SK-N-SH (cell line): ENCODE measurements around the gene SENP3. TPM values are rescaled to one million over a fixed set of nuclear protein-coding genes. Genes with fewer than 3 reads are reported as not detected.
"Not testable (repeated sequence)": the region's sequence is repeated elsewhere in the genome, so short reads cannot be mapped to it uniquely, and the experiment has no call there.

Experiments used
- CTCF ChIA-PET: fragments of 300-600, 350-600 bp; formaldehyde crosslinking; extraction: SDS; loops from one replicate; lab custom pipeline; 2021; lab: Yijun Ruan, JAX
- POLR2A ChIA-PET: fragments of 350-600 bp; sonication (Branson Sonifier 250); formaldehyde crosslinking; extraction: SDS; loops from one replicate; lab custom pipeline; 2020; ENCODE audit warnings: antibody characterized with exemption, inconsistent platforms; lab: Yijun Ruan, JAX
- DNase-seq: peaks from one replicate; pipeline ENCODE4 v3.0.0; 2012
- H2AFZ ChIP-seq: fragments of 200-600 bp; sonication (generic); 2 replicates; pipeline ENCODE4 v1.8.1; 2016; ENCODE audit warnings: antibody characterized with exemption, mild to moderate bottlenecking, low read depth
- H3F3A ChIP-seq: fragments of 200-600 bp; sonication (generic); replicated peaks from 2 replicates; pipeline ENCODE3; 2016; ENCODE audit warnings: antibody characterized with exemption, mild to moderate bottlenecking; ENCODE audit not compliant: insufficient read depth
- H3K27ac ChIP-seq, 2 experiments: fragments of 200-500 bp in 1 of 2; fragments of 200-600 bp in 1 of 2; sonication (Bioruptor generic) in 1 of 2; sonication (generic), shearing (Covaris generic) in 1 of 2; 2 replicates each; pipeline versions ENCODE4 v1.5.1 to v1.6.1; 2014 to 2016; ENCODE audit warnings: low read depth in 2 of 2, inconsistent platforms in 1 of 2, low read length in 1 of 2, mild to moderate bottlenecking in 1 of 2, mixed read lengths in 1 of 2
- H3K27me3 ChIP-seq: fragments of 200-600 bp; sonication (generic), shearing (Covaris generic); 2 replicates; pipeline ENCODE4 v1.6.1; 2016; ENCODE audit warnings: mixed run types; ENCODE audit not compliant: insufficient read depth
- H3K36me3 ChIP-seq, 2 experiments: fragments of 200-500 bp in 1 of 2; fragments of 200-600 bp in 1 of 2; sonication (Bioruptor generic) in 1 of 2; sonication (generic) in 1 of 2; replicated peaks in 1 of 2; 2 replicates each; pipeline versions ENCODE3 to v1.5.1; 2014 to 2016; ENCODE audit warnings: low read length in 1 of 2, mild to moderate bottlenecking in 1 of 2; ENCODE audit not compliant: insufficient read depth in 2 of 2, control insufficient read depth in 1 of 2
- H3K4me1 ChIP-seq, 2 experiments: fragments of 200-500 bp in 1 of 2; fragments of 200-600 bp in 1 of 2; sonication (Bioruptor generic) in 1 of 2; sonication (generic), shearing (Covaris generic) in 1 of 2; 2 replicates each; pipeline versions ENCODE4 v1.5.1 to v1.6.1; 2014 to 2016; ENCODE audit warnings: low read depth in 1 of 2, low read length in 1 of 2, mixed run types in 1 of 2; ENCODE audit not compliant: insufficient read depth in 2 of 2, control insufficient read depth in 1 of 2
- H3K4me2 ChIP-seq: fragments of 200-600 bp; sonication (generic), shearing (Covaris generic); 2 replicates; pipeline ENCODE4 v1.6.1; 2017; ENCODE audit warnings: mixed run types
- H3K4me3 ChIP-seq, 2 experiments: fragments of 200-500 bp in 1 of 2; fragments of 200-600 bp in 1 of 2; sonication (Bioruptor generic) in 1 of 2; sonication (generic), shearing (Covaris generic) in 1 of 2; 2 replicates each; pipeline versions ENCODE4 v1.5.1 to v1.8.1; 2014 to 2016; ENCODE audit warnings: low read depth in 2 of 2, inconsistent platforms in 1 of 2, low read length in 1 of 2, mild to moderate bottlenecking in 1 of 2, mixed read lengths in 1 of 2, moderate library complexity in 1 of 2
- H3K79me2 ChIP-seq: fragments of 200-600 bp; sonication (generic); 2 replicates; pipeline ENCODE4 v1.8.1; 2017; ENCODE audit warnings: mild to moderate bottlenecking; ENCODE audit not compliant: insufficient read depth
- H3K9ac ChIP-seq: fragments of 200-600 bp; sonication (generic); 2 replicates; pipeline ENCODE4 v1.6.1; 2017; ENCODE audit warnings: mixed run types
- H3K9me2 ChIP-seq: fragments of 200-600 bp; sonication (generic); 2 replicates; pipeline ENCODE4 v1.6.1; 2017; ENCODE audit warnings: mixed run types
- H3K9me3 ChIP-seq: fragments of 200-600 bp; sonication (generic); 2 replicates; pipeline ENCODE4 v1.6.1; 2017; ENCODE audit warnings: mixed run types, mild to moderate bottlenecking, moderate library complexity
- H4K20me1 ChIP-seq: fragments of 200-600 bp; sonication (generic); 2 replicates; pipeline ENCODE4 v1.6.1; 2017; ENCODE audit warnings: mild to moderate bottlenecking, mixed run types; ENCODE audit not compliant: insufficient read depth
- EZH2phosphoT487 ChIP-seq: fragments of 200-600 bp; sonication (generic); IDR thresholded peaks from 2 replicates; pipeline ENCODE4 v1.6.1; 2017; ENCODE audit warnings: low read depth, mixed run types, mild to moderate bottlenecking, antibody characterized with exemption, moderate library complexity, borderline replicate concordance
- FOSL2 ChIP-seq: IDR thresholded peaks from 2 replicates; pipeline ENCODE4 v1.4.0; 2012; ENCODE audit warnings: low read depth, mild to moderate bottlenecking, moderate library complexity, borderline replicate concordance
- FOXJ3 ChIP-seq: sonication (generic); formaldehyde crosslinking; IDR thresholded peaks from 2 replicates; pipeline ENCODE4 v1.5.1; 2020; ENCODE audit warnings: mild to moderate bottlenecking, missing genetic modification reagents
- FOXM1 ChIP-seq: IDR thresholded peaks from 2 replicates; pipeline ENCODE4 v1.4.0; 2012; ENCODE audit warnings: low read depth, mild to moderate bottlenecking
- GABPA ChIP-seq: IDR thresholded peaks from 2 replicates; pipeline ENCODE4 v1.4.0; 2012; ENCODE audit warnings: low read depth, mild to moderate bottlenecking
- GATA2 ChIP-seq: sonication (generic); formaldehyde crosslinking; IDR thresholded peaks from 2 replicates; pipeline ENCODE4 v1.5.0; 2020; ENCODE audit warnings: mild to moderate bottlenecking, missing genetic modification reagents
- IRF3 ChIP-seq: fragments of 150-350 bp; IDR thresholded peaks from 2 replicates; pipeline ENCODE4 v1.6.1; 2016; ENCODE audit warnings: mild to moderate bottlenecking, low read depth, low read length
- JUND ChIP-seq: IDR thresholded peaks from 2 replicates; pipeline ENCODE4 v1.4.0; 2012
- MAX ChIP-seq: IDR thresholded peaks from 2 replicates; pipeline ENCODE4 v1.4.0; 2012; ENCODE audit warnings: low read depth
- MEF2A ChIP-seq: IDR thresholded peaks from 2 replicates; pipeline ENCODE4 v1.4.0; 2012; ENCODE audit warnings: low read depth, borderline replicate concordance
- MXI1 ChIP-seq: IDR thresholded peaks from 2 replicates; pipeline ENCODE4 v1.6.1; 2012; ENCODE audit warnings: mild to moderate bottlenecking, low read depth, low read length, improper control_type of control experiment
- SIN3A ChIP-seq: IDR thresholded peaks from 2 replicates; pipeline ENCODE4 v1.6.1; 2012; ENCODE audit warnings: low read depth, mild to moderate bottlenecking, low read length, moderate library complexity, borderline replicate concordance
- TAF1 ChIP-seq: IDR thresholded peaks from 2 replicates; pipeline ENCODE4 v1.6.1; 2012; ENCODE audit warnings: low read depth, mild to moderate bottlenecking, low read length, moderate library complexity, borderline replicate concordance
- TEAD4 ChIP-seq: IDR thresholded peaks from 2 replicates; pipeline ENCODE4 v1.4.0; 2012; ENCODE audit warnings: mild to moderate bottlenecking, borderline replicate concordance; ENCODE audit not compliant: insufficient read depth
- YY1 ChIP-seq: IDR thresholded peaks from 2 replicates; pipeline ENCODE4 v1.4.0; 2012; ENCODE audit warnings: low read depth, mild to moderate bottlenecking
- WGBS: methylation state at CpG from one replicate; pipeline ENCODE4 v1.1.6; 2017; ENCODE audit warnings: low lambda C conversion rate; 5-methylcytosine and 5-hydroxymethylcytosine counted together
- polyA plus RNA-seq, 3 experiments: library from polyadenylated mRNA; depleted of rRNA; stranded (reverse); fragments of >200 nt; gene quantifications; 2 replicates each; pipeline ENCODE4 v1.2.3, GENCODE V29; 2012

Gene SENP3
- polyA plus RNA-seq, 1 of the 3 experiments (the other 2 are of a cell fraction) = 80.8 TPM

GRCh38 chr17:7592422-7593021 is 30.8 kb downstream of the SENP3 start (continued):
- TF ChIP-seq YY1 (no peak), FOXM1 (no peak), FOSL2 (no peak), TEAD4 (no peak), GATA2 (CRISPR knock-in tag) (no peak), IRF3 (no peak), FOXJ3 (CRISPR knock-in tag) (no peak), SIN3A (no peak)

- Histone ChIP-seq H4K20me1 (no peaks in the 10 kb centered on the region), H3K27ac (no peak overlapping the region), H3K79me2 (peaks cover 12% of the 10 kb centered on the region; the same call in 1 of the 2 replicates), H3K9me2 (no peaks in the 10 kb centered on the region), H3F3A (peaks cover 37% of the 10 kb centered on the region), H3K4me3 (no peak overlapping the region), H2AFZ (no peak overlapping the region), H3K9me3 (no peaks in the 10 kb centered on the region), H3K36me3 (peaks cover 41 to 68% of the 10 kb centered on the region in 2 experiments), H3K27me3 (no peaks in the 10 kb centered on the region), H3K4me2 (no peak overlapping the region), H3K9ac (no peak overlapping the region), H3K4me1 (peaks cover 17 to 22% of the 10 kb centered on the region in 2 experiments)
- TF ChIP-seq TAF1 (no peak), MXI1 (no peak), EZH2phosphoT487 (no peak), MAX (no peak), MEF2A (no peak), JUND (no peak), GABPA (no peak)
- POLR2A ChIA-PET = interaction anchor here (1.4 kb wide), 1 partner anchor 10 kb away, joined by 3 read pairs; the partner anchor contains the start of gene MPDU1
- DNase-seq = no peak
- WGBS = 90% methylated on average over 12 of the region's 12 CpGs
- CTCF ChIA-PET = interaction anchor here (1.5 kb wide), 1 partner anchor 17 kb away, joined by 7 read pairs; no protein-coding TSS in a partner anchor
These were observed 31.6 kb downstream of the SENP3 start for GRCh38 chr17:7593296-7593695.

GRCh38 chr17:7597561-7597960 is 35.8 kb downstream of the SENP3 start:
- H3K4me2 ChIP-seq, POLR2A ChIA-PET, H3K9me2 ChIP-seq, H3K9me3 ChIP-seq, H3K27me3 ChIP-seq, H3K4me1 ChIP-seq, H2AFZ ChIP-seq, H3K4me3 ChIP-seq, DNase-seq, H3K27ac ChIP-seq, H4K20me1 ChIP-seq, H3K9ac ChIP-seq: not testable (repeated sequence)
- H3F3A ChIP-seq = peaks cover 21% of the 10 kb centered on the region
- peaks cover 12% of the 10 kb centered on the region; the same call in 1 of the 2 replicates for H3K79me2 ChIP-seq
- peaks cover 48 to 67% of the 10 kb centered on the region in 2 experiments for H3K36me3 ChIP-seq
- 89% methylated on average over 5 of the region's 5 CpGs for WGBS
- CTCF ChIA-PET = interaction anchor here (1.3 kb wide), 1 partner anchor 9 kb away, joined by 3 read pairs; no protein-coding TSS in a partner anchor
